ENCODE measurements around the gene PIP5K1B. TPM values are rescaled to one million over a fixed set of nuclear protein-coding genes. Genes with fewer than 3 reads are reported as not detected.

PIP5K1B gene
- total RNA-seq, 2 experiments from 2014 or later = 3.8 to 10.7 TPM

DNA sequence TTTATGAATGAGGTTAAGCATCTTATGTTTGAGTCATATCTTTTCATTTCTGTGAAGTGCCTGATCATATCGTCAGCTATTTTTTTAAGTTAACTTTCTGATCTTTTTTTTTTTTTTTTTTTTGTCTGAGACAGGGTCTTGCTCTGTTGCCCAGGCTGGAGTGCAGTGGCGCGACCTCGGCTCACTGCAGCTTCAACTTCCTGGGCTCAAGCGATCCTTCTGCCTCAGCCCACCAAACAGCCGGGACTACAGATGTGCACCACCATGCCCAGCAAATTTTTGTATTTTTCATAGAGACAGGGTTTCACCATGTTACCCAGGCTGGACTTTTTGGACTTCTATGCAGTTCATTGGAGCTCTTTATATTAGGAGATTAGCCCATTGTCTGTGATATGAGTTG lies 168.1 kb downstream of the PIP5K1B start:
- BruUV-seq (replicated peaks) = no TSS peak
- CTCF ChIA-PET (ENCODE audit: unreplicated experiment) = no interaction called here

DNA sequence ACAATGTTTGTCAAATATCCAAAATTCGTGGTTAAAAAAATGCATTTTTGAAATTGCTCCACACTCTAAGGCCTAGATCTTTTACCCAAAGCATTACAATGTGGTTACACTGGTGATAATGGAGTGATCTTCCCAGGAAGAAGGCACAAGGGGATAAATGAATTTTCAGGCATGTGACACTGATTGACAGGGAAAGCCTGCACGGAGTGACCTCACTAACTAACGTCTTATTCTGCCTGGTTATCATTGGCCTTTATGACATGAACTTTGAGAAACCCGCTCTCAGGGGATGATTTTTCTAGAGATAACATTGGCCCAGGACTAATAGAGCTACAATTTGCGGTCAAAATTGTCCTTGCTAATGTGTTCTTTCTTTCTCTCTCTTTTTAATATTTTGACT lies 171.2 kb downstream of the PIP5K1B start:
- Histone ChIP-seq H3K4me3 (ENCODE audit: low read depth, low read length, poor library complexity, severe bottlenecking) (no peak overlapping the region), H3K4me2 (ENCODE audit: low read length) (no peak overlapping the region), H3K4me1 (ENCODE audit: insufficient read depth, low read length, poor library complexity, severe bottlenecking) (no peaks in the 10 kb centered on the region), H2AFZ (ENCODE audit: low read length) (no peak overlapping the region), H4K20me1 (ENCODE audit: insufficient read depth, low read length) (no peaks in the 10 kb centered on the region), H3K9me3 (ENCODE audit: low read length) (no peaks in the 10 kb centered on the region), H3K79me2 (ENCODE audit: insufficient read depth, low read depth, low read length) (no peaks in the 10 kb centered on the region), H3K27ac (ENCODE audit: low read depth, low read length, poor library complexity, severe bottlenecking) (no peak overlapping the region), H3K9me2 (ENCODE audit: insufficient read depth, low read length) (no peaks in the 10 kb centered on the region; the same call in 1 of the 2 replicates), H3K36me3 (ENCODE audit: insufficient read depth, low read length) (no peaks in the 10 kb centered on the region)
- POLR2A ChIA-PET = no interaction called here
- no TSS peak for BruUV-seq (replicated peaks)
- DNase-seq (ENCODE audit: low spot score) = no peak
- CTCF ChIA-PET (ENCODE audit: unreplicated experiment) = no interaction called here
- intact Hi-C loops (cut with micrococcal nuclease; ENCODE audit: unreplicated experiment) = no loop called here
- no peak for TF ChIP-seq EZH2phosphoT487 (IDR thresholded peaks at IDR 0.05; ENCODE audit: borderline replicate concordance, low read depth, low read length)
- TF ChIP-seq, protein P1, sequence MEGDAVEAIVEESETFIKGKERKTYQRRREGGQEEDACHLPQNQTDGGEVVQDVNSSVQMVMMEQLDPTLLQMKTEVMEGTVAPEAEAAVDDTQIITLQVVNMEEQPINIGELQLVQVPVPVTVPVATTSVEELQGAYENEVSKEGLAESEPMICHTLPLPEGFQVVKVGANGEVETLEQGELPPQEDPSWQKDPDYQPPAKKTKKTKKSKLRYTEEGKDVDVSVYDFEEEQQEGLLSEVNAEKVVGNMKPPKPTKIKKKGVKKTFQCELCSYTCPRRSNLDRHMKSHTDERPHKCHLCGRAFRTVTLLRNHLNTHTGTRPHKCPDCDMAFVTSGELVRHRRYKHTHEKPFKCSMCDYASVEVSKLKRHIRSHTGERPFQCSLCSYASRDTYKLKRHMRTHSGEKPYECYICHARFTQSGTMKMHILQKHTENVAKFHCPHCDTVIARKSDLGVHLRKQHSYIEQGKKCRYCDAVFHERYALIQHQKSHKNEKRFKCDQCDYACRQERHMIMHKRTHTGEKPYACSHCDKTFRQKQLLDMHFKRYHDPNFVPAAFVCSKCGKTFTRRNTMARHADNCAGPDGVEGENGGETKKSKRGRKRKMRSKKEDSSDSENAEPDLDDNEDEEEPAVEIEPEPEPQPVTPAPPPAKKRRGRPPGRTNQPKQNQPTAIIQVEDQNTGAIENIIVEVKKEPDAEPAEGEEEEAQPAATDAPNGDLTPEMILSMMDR (conservative IDR thresholded peaks at IDR 0.05; ENCODE audit: low read length) = no peak

More for the DNA sequence above, 168.1 kb downstream of the PIP5K1B start:
- H3K27ac ChIP-seq (ENCODE audit: low read depth, low read length, poor library complexity, severe bottlenecking) = no peak overlapping the region
- no peaks in the 10 kb centered on the region for H3K4me1 ChIP-seq (ENCODE audit: insufficient read depth, low read length, poor library complexity, severe bottlenecking)
- POLR2A ChIA-PET = interaction anchor here (1.2 kb wide), 1 partner anchor 24 kb away, joined by 3 read pairs; no protein-coding TSS in a partner anchor
- H3K4me2 ChIP-seq (ENCODE audit: low read length) = no peak overlapping the region
- no peaks in the 10 kb centered on the region for H3K9me3 ChIP-seq (ENCODE audit: low read length)
- H3K4me3 ChIP-seq (ENCODE audit: low read depth, low read length, poor library complexity, severe bottlenecking) = no peak overlapping the region
- no peaks in the 10 kb centered on the region for H3K36me3 ChIP-seq (ENCODE audit: insufficient read depth, low read length)
- TF ChIP-seq EZH2phosphoT487 (IDR thresholded peaks at IDR 0.05; ENCODE audit: borderline replicate concordance, low read depth, low read length) = no peak
- TF ChIP-seq, protein P1 (conservative IDR thresholded peaks at IDR 0.05; ENCODE audit: low read length) = no peak
- no peak for DNase-seq (ENCODE audit: low spot score)
- H3K9me2 ChIP-seq (ENCODE audit: insufficient read depth, low read length) = no peaks in the 10 kb centered on the region; the same call in 1 of the 2 replicates
- no peak overlapping the region for H2AFZ ChIP-seq (ENCODE audit: low read length)
- H3K79me2 ChIP-seq (ENCODE audit: insufficient read depth, low read depth, low read length) = no peaks in the 10 kb centered on the region
- H4K20me1 ChIP-seq (ENCODE audit: insufficient read depth, low read length) = no peaks in the 10 kb centered on the region
- intact Hi-C loops (cut with micrococcal nuclease; ENCODE audit: unreplicated experiment) = no loop called here

DNA sequence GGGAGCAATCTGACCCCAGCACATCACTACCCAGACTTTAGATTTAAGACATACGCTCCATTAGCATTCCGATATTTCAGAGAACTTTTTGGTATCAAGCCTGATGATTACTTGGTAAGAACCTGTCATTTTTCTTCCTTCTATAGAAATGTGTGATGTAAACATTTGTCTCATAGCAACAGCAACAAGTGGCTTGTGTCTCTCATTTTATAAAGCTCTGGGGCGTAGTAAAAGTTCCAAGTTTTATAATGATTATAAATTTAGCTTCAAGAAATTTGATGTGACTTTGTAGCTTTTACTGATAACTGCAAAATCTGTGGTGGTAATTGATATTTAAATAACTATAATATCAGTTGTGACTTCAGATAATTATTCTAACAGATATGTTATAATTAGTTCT lies 171.6 kb downstream of the PIP5K1B start:
- Histone ChIP-seq H3K9me3 (ENCODE audit: low read length) (no peaks in the 10 kb centered on the region), H3K36me3 (ENCODE audit: insufficient read depth, low read length) (no peaks in the 10 kb centered on the region), H3K4me2 (ENCODE audit: low read length) (no peak overlapping the region), H2AFZ (ENCODE audit: low read length) (no peak overlapping the region), H3K27ac (ENCODE audit: low read depth, low read length, poor library complexity, severe bottlenecking) (no peak overlapping the region), H4K20me1 (ENCODE audit: insufficient read depth, low read length) (no peaks in the 10 kb centered on the region), H3K4me1 (ENCODE audit: insufficient read depth, low read length, poor library complexity, severe bottlenecking) (no peaks in the 10 kb centered on the region), H3K9me2 (ENCODE audit: insufficient read depth, low read length) (no peaks in the 10 kb centered on the region; the same call in 1 of the 2 replicates), H3K4me3 (ENCODE audit: low read depth, low read length, poor library complexity, severe bottlenecking) (no peak overlapping the region), H3K79me2 (ENCODE audit: insufficient read depth, low read depth, low read length) (no peaks in the 10 kb centered on the region)
- intact Hi-C loops (cut with micrococcal nuclease; ENCODE audit: unreplicated experiment) = no loop called here
- no TSS peak for BruUV-seq (replicated peaks)
- no peak for DNase-seq (ENCODE audit: low spot score)
- ChIA-PET POLR2A (no interaction called here), CTCF (ENCODE audit: unreplicated experiment) (no interaction called here)
- TF ChIP-seq, protein P1 (conservative IDR thresholded peaks at IDR 0.05; ENCODE audit: low read length) = no peak
- no peak for TF ChIP-seq EZH2phosphoT487 (IDR thresholded peaks at IDR 0.05; ENCODE audit: borderline replicate concordance, low read depth, low read length)

Measured in OCI-LY7 (cell line).